ENCODE results near the gene KREMEN2.

The KREMEN2 gene

GRCh38 chr16:3007957-3008689 lies 44.0 kb downstream of the KREMEN2 start:
- Histone ChIP-seq H3K4me3 (ENCODE audit: low read depth, low read length) (no peak overlapping the region), H3K9me3 (ENCODE audit: control insufficient read depth, low read length) (no peaks in the 10 kb centered on the region), H3K27me3 (ENCODE audit: control insufficient read depth, insufficient read depth, low read length) (no peaks in the 10 kb centered on the region), H2AFZ (no peak overlapping the region), H3K79me2 (peaks cover 5% of the 10 kb centered on the region), H3K36me3 (ENCODE audit: control insufficient read depth, insufficient read depth, low read length) (no peaks in the 10 kb centered on the region), H3K9ac (no peak overlapping the region), H3K4me2 (ENCODE audit: low read length) (no peak overlapping the region), H3K4me1 (peaks cover 40% of the 10 kb centered on the region), H3K27ac (no peak overlapping the region)
- no peak for TF ChIP-seq CTCF (IDR thresholded peaks at IDR 0.05)

- H3K27ac ChIP-seq: peak overlapping the region; percentile 98
- no peaks in the 10 kb centered on the region for H3K27me3 ChIP-seq (ENCODE audit: control insufficient read depth, insufficient read depth, low read length)
- H3K9ac ChIP-seq: no peak overlapping the region
These were observed 44.6 kb downstream of the KREMEN2 start for GRCh38 chr16:3008690-3009037.

GRCh38 chr16:3009568-3010390 lies 45.7 kb downstream of the KREMEN2 start:
- no peaks in the 10 kb centered on the region for H3K27me3 ChIP-seq (ENCODE audit: control insufficient read depth, insufficient read depth, low read length)
- H3K4me2 ChIP-seq (ENCODE audit: low read length): peak overlapping the region; percentile 71
- no peak overlapping the region for H3K9ac ChIP-seq
- peaks cover 5% of the 10 kb centered on the region for H3K79me2 ChIP-seq
- peak overlapping the region; percentile 98 for H3K27ac ChIP-seq
- no peaks in the 10 kb centered on the region for H3K9me3 ChIP-seq (ENCODE audit: control insufficient read depth, low read length)
- peak overlapping the region; percentile 93 for H2AFZ ChIP-seq
- H3K4me1 ChIP-seq: peaks cover 46% of the 10 kb centered on the region
- H3K4me3 ChIP-seq (ENCODE audit: low read depth, low read length): peak overlapping the region; percentile 35
- H3K36me3 ChIP-seq (ENCODE audit: control insufficient read depth, insufficient read depth, low read length): no peaks in the 10 kb centered on the region
- no peak for TF ChIP-seq CTCF (IDR thresholded peaks at IDR 0.05)

More at GRCh38 chr16:3008690-3009037, 44.6 kb downstream of the KREMEN2 start:
- H3K4me1 ChIP-seq: peaks cover 46% of the 10 kb centered on the region
- no peaks in the 10 kb centered on the region for H3K36me3 ChIP-seq (ENCODE audit: control insufficient read depth, insufficient read depth, low read length)
- peaks cover 5% of the 10 kb centered on the region for H3K79me2 ChIP-seq
- H2AFZ ChIP-seq: no peak overlapping the region
- H3K4me2 ChIP-seq (ENCODE audit: low read length): no peak overlapping the region
- no peak for TF ChIP-seq CTCF (IDR thresholded peaks at IDR 0.05)
- no peak overlapping the region for H3K4me3 ChIP-seq (ENCODE audit: low read depth, low read length)
- no peaks in the 10 kb centered on the region for H3K9me3 ChIP-seq (ENCODE audit: control insufficient read depth, low read length)

GRCh38 chr16:3010510-3010909 lies 46.4 kb downstream of the KREMEN2 start:
- H3K79me2 ChIP-seq: peaks cover 5% of the 10 kb centered on the region

More at GRCh38 chr16:3010510-3010909, 46.4 kb downstream of the KREMEN2 start:
- Histone ChIP-seq H3K27ac (peak overlapping the region; percentile 98), H3K4me1 (peaks cover 46% of the 10 kb centered on the region), H3K4me2 (ENCODE audit: low read length) (peak overlapping the region; percentile 71), H2AFZ (peak overlapping the region; percentile 93), H3K9ac (no peak overlapping the region), H3K9me3 (ENCODE audit: control insufficient read depth, low read length) (no peaks in the 10 kb centered on the region), H3K36me3 (ENCODE audit: control insufficient read depth, insufficient read depth, low read length) (no peaks in the 10 kb centered on the region), H3K4me3 (ENCODE audit: low read depth, low read length) (no peak overlapping the region), H3K27me3 (ENCODE audit: control insufficient read depth, insufficient read depth, low read length) (no peaks in the 10 kb centered on the region)
- no peak for TF ChIP-seq CTCF (IDR thresholded peaks at IDR 0.05)
